Smooth muscle cell (in vitro differentiated cells): ENCODE results near the gene TBC1D17. TPM values are rescaled to one million over a fixed set of nuclear protein-coding genes. Genes with fewer than 3 reads are reported as not detected.

ENCODE experiments used
- DNase-seq: peaks from one replicate; lab custom pipeline; 2025; ENCODE audit not compliant: unreplicated experiment; lab: John Stamatoyannopoulos, UW
- H2AFZ ChIP-seq: fragments of 200-600 bp; sonication (generic); 2 replicates; pipeline ENCODE4 v1.6.0; 2016; ENCODE audit warnings: antibody characterized with exemption, low read depth, mild to moderate bottlenecking
- H3F3A ChIP-seq: fragments of 200-600 bp; sonication (generic); 2 replicates; pipeline ENCODE4 v1.6.0; 2017; ENCODE audit warnings: antibody characterized with exemption, low read depth
- H3K27ac ChIP-seq: fragments of 200-600 bp; sonication (generic); 2 replicates; pipeline ENCODE4 v1.5.1; 2016; ENCODE audit warnings: low read depth, mild to moderate bottlenecking
- H3K27me3 ChIP-seq: fragments of 200-600 bp; sonication (generic); 2 replicates; pipeline ENCODE4 v1.6.1; 2016; ENCODE audit warnings: low read depth, mild to moderate bottlenecking
- H3K36me3 ChIP-seq: fragments of 200-600 bp; sonication (generic); 2 replicates; pipeline ENCODE4 v1.5.1; 2016; ENCODE audit warnings: low read depth
- H3K4me1 ChIP-seq: fragments of 200-600 bp; sonication (generic); 2 replicates; pipeline ENCODE4 v1.5.1; 2016; ENCODE audit warnings: low read depth
- H3K4me2 ChIP-seq: fragments of 200-600 bp; sonication (generic); 2 replicates; pipeline ENCODE4 v1.6.0; 2016; ENCODE audit warnings: mild to moderate bottlenecking
- H3K4me3 ChIP-seq: fragments of 200-600 bp; sonication (generic); 2 replicates; pipeline ENCODE4 v1.5.1; 2016; ENCODE audit warnings: mild to moderate bottlenecking
- H3K79me2 ChIP-seq: fragments of 200-600 bp; sonication (generic); 2 replicates; pipeline ENCODE4 v1.6.0; 2016; ENCODE audit warnings: low read depth, mild to moderate bottlenecking
- H3K9ac ChIP-seq: fragments of 200-600 bp; sonication (generic); 2 replicates; pipeline ENCODE4 v1.6.0; 2016; ENCODE audit warnings: low read depth
- H3K9me3 ChIP-seq: fragments of 200-600 bp; sonication (generic); replicated peaks from 2 replicates; pipeline ENCODE4 v1.5.1; 2016; ENCODE audit warnings: low read depth
- H4K20me1 ChIP-seq: fragments of 200-600 bp; sonication (generic); 2 replicates; pipeline ENCODE4 v1.6.0; 2016; ENCODE audit warnings: low read depth
- CTCF ChIP-seq: fragments of 200-600 bp; sonication (generic); IDR thresholded peaks from 2 replicates; pipeline ENCODE4 v1.5.1; 2017; ENCODE audit warnings: borderline replicate concordance, mild to moderate bottlenecking, antibody characterized with exemption; ENCODE audit not compliant: insufficient read depth, poor library complexity, severe bottlenecking
- WGBS: methylation state at CpG from one replicate; pipeline ENCODE4 v1.1.7; 2016; ENCODE audit warnings: low lambda C conversion rate; 5-methylcytosine and 5-hydroxymethylcytosine counted together
- polyA plus RNA-seq: library from polyadenylated mRNA; unstranded; fragments of >200 nt; fragmentation: Nextera tagmentation; extraction: Ambion mirVana; gene quantifications from 2 replicates; pipeline ENCODE4 v1.2.1, GENCODE V29; 2016
- total RNA-seq: library from RNA; depleted of rRNA; stranded (reverse); fragments of >200 nt; gene quantifications from 2 replicates; pipeline ENCODE4 v1.2.3, GENCODE V29; 2014

TBC1D17 gene
- total and polyA plus RNA-seq, 2 experiments from 2014 or later, result 9.2 to 41.8 TPM

DNA sequence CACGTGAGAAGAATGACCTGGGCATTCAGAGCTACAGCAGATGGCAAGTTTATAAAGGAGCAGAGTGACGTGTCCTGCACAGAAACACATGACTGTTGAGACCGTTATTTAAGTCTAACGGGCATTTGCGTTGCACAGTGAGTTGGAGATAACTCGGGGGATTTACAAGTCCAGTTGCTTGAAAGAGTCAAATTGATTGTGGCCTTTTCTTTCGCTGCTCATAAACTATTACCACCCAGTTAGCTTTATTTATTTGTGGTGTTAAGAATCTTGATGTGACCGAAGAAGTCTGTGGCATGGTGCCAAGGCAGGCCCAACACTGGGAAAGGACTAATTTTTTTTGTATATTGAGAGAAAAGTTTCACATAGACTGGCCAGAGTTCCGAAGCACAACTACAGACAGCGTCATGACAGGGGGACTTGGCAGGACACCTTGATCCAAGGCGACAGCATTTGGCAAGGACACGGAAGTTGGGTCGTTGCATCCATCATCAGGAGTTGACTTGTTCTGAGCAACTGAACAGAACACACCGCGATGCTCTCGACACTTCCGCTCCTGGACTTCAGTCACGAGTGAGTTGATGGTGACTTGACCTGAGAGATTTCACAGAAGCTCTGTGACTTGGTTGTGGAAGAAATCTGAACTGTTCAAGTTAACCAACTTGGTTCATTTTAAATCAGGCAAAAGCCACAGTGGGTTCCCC is 38.5 kb upstream of the TBC1D17 start:
- TF ChIP-seq CTCF, result no peak
- Histone ChIP-seq H3F3A (no peaks in the 10 kb centered on the region), H4K20me1 (no peaks in the 10 kb centered on the region), H3K79me2 (no peaks in the 10 kb centered on the region), H3K4me2 (no peak overlapping the region), H3K9me3 (no peaks in the 10 kb centered on the region), H3K4me1 (no peaks in the 10 kb centered on the region), H3K4me3 (no peak overlapping the region), H3K36me3 (peaks cover 8% of the 10 kb centered on the region), H3K27ac (no peak overlapping the region), H3K9ac (no peak overlapping the region), H2AFZ (no peak overlapping the region), H3K27me3 (no peaks in the 10 kb centered on the region)
- WGBS, result 86% methylated on average over 18 of the region's 18 CpGs
- DNase-seq, result no peak

DNA sequence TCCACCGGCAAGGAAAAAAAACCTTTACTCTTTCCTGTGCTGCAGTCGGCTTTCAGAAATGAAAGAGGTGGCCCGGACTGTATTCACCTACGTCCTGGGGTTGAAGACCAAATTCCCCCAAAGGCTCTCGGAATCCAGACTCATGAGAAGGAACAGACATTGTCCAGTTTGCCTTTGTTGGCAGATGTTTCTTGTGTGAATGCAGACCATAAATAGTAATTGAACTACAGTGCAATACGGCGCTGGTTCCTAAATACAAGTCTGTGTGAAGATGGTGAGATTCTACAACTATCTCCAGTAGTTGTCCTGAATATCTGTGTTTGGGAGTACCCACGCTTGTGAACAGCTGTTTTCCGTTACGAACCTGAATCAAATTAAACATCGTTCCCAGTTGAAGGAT is 37.8 kb upstream of the TBC1D17 start:
- Histone ChIP-seq H3K9ac (no peak overlapping the region), H3K27ac (no peak overlapping the region), H3F3A (no peaks in the 10 kb centered on the region), H3K4me2 (no peak overlapping the region), H2AFZ (no peak overlapping the region), H3K79me2 (no peaks in the 10 kb centered on the region), H4K20me1 (no peaks in the 10 kb centered on the region), H3K4me3 (no peak overlapping the region), H3K4me1 (no peaks in the 10 kb centered on the region), H3K9me3 (no peaks in the 10 kb centered on the region), H3K36me3 (peaks cover 8% of the 10 kb centered on the region), H3K27me3 (no peaks in the 10 kb centered on the region)
- no peak for DNase-seq
- 92% methylated on average over 11 of the region's 11 CpGs for WGBS
- TF ChIP-seq CTCF, result no peak

DNA sequence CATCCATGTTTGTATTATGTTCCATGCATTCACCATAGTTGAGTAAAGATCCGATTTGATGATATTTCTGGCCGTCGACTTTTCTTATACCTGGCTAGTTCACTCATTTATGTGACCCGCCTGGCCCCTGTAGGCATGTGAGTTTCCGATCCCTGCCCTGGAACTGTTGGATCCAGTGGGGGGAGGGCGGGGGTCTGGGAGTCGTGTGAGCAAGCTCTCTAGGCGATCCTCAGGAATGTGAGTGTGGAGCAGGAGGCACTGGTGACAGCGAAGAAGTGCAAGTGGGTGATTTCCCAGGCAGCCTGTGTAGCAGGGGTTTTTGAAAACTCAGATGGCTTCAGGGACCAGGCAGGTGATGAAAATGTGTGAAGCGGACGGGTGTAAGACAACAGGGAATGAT is 37.2 kb upstream of the TBC1D17 start:
- Histone ChIP-seq H3K9ac (no peak overlapping the region), H3K79me2 (no peaks in the 10 kb centered on the region), H3K4me2 (no peak overlapping the region), H2AFZ (no peak overlapping the region), H3F3A (no peaks in the 10 kb centered on the region), H4K20me1 (no peaks in the 10 kb centered on the region), H3K9me3 (no peaks in the 10 kb centered on the region), H3K4me3 (no peak overlapping the region), H3K27me3 (no peaks in the 10 kb centered on the region), H3K27ac (no peak overlapping the region), H3K4me1 (no peaks in the 10 kb centered on the region), H3K36me3 (peaks cover 8% of the 10 kb centered on the region)
- no peak for DNase-seq
- TF ChIP-seq CTCF, result no peak
- 82% methylated on average over 11 of the region's 11 CpGs for WGBS

DNA sequence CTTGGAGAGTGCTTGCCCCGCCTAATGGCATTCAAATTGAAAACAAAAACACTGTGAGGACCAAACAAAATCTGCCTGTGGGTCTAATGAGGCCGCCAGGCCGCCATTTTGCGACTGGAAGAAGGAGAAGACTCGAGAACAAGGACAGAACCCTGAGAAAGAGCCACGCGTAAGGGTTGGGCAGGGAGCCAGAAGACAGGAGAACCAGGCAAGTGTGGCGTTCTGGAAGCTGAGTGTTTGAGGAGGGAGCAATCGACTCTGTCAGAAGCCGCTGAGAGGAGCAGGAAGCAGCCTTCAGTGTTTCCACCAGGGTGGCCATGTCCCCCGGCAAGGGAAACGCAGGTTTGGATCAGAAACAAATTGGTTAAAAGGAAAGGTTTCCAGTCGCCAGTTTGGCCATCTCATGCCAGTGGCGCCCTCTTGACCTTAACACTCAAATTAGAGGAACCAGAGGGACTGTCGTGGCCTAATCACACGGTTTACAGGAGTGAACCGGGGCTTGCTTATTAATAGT is 36.7 kb upstream of the TBC1D17 start:
- no peak for TF ChIP-seq CTCF
- H3K9me3 ChIP-seq, result no peaks in the 10 kb centered on the region
- H3K27ac ChIP-seq, result no peak overlapping the region
- no peaks in the 10 kb centered on the region for H3K79me2 ChIP-seq
- H3F3A ChIP-seq, result no peaks in the 10 kb centered on the region
- no peaks in the 10 kb centered on the region for H4K20me1 ChIP-seq
- DNase-seq, result no peak
- no peaks in the 10 kb centered on the region for H3K27me3 ChIP-seq
- WGBS, result 96% methylated on average over 17 of the region's 17 CpGs
- no peaks in the 10 kb centered on the region for H3K4me1 ChIP-seq
- H3K9ac ChIP-seq, result no peak overlapping the region
- no peak overlapping the region for H3K4me2 ChIP-seq
- peaks cover 8% of the 10 kb centered on the region for H3K36me3 ChIP-seq
- H3K4me3 ChIP-seq, result no peak overlapping the region
- no peak overlapping the region for H2AFZ ChIP-seq
